ENCODE measurements around the gene UNC93B1.
A peak's percentile ranks its signal among the peaks of the same experiment; 100 is the strongest.
"Not testable (repeated sequence)": the region's sequence is repeated elsewhere in the genome, so short reads cannot be mapped to it uniquely, and the experiment has no call there.

The UNC93B1 gene

DNA sequence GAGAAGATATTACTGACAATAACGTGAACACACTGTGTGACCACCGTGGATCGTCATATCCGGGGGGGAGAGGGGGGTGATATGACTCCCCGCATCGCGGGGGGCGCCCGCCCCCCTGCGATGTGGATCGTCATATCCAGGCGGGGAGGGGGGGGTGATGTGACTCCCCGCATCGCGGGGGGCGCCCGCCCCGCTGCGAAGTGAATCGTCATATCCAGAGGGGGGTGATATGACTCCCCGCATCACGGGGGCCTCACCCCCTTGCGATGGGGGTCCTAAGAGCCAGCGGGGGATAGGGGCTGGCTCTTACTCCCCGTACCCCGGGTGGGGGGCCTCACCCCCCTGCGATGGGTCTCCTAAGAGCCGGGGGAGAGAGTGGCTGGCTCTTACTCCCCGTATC is 19.9 kb downstream of the UNC93B1 start:
- DNase-seq (ENCODE audit: low read depth) = no peak
- no peak for TF ChIP-seq CTCF (conservative IDR thresholded peaks at IDR 0.05; ENCODE audit: low read depth, low read length)
- no peak overlapping the region for H3K4me3 ChIP-seq (ENCODE audit: low read length)

DNA sequence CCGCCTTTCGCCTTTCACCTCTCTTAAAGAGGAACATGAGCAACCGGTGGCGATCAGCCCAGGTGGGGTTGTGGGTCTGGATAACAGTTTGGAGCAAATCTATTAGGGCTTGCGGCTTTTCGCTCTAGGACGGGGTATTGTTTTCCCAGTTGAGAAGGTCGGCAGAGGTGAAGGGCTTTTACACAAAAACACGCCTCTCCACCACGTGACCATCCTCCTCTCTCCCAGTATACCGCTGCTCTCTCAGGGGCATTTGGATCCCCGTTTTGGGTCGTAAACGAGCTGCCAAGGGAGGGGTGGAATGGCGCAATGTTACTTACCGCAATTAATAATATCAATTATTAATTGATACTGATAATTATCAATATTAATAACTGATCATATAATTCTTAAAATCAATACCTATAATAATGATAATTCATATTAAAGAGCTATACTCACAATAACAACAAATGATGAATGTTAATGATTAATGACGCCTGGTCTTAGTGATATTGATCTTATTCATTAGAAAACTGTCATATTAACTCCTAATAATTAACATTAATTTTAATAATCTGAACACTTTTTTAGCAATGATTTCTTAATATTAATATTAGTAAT is 21.5 kb downstream of the UNC93B1 start:
- H3K4me3 ChIP-seq (ENCODE audit: low read length); DNase-seq (ENCODE audit: low read depth): not testable (repeated sequence)

DNA sequence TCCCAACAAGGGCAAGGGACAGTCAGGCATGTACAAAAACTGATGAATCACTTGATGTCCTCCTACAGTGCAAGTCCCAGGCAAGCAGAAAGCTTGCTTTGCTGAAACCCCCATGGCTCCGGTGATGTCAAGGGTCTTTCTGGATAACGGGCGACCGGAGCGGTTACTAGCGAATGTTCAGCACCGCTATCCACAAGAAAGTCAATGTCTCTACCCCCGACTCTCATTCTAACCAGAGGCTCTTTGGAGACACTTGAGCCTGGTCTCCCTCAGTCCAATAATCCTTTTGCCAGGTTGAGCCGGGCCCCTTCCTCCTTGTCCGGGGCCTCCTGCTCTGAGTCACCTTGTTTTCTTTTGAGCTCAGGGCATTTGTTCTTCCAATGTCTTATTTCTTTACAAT is 22.7 kb downstream of the UNC93B1 start:
- not testable (repeated sequence) for H3K4me3 ChIP-seq (ENCODE audit: low read length); DNase-seq (ENCODE audit: low read depth)

DNA sequence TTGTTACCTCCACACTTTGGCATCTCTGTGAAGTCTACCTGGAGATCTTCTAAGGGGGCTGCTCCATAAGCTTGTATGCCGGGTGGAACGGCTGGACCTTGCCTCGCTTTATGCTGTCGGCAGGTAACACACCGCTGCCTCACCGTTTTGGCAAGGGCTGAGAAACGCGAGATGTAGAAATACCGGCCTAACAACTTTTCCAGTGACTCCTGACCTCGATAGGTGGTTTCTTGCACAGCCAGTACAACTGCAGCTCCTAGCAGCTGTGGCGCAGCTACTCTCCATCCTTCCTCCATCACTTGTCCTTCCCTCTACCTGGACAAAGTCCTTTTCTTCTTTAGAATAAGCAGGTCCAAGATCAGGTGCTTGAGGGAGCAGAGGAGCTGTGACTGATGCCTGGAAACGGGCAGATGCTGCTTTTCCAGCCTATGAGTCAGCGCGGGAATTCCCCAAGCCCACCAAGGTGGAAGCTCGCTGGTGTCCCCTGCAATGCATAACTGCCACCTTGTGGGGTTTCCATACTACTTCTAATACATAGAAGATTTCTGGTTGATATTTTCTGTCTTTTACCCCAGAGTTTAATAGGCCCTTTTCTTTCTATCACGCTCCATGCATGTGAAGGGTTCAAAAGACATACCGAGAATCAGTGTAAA is 25.0 kb downstream of the UNC93B1 start:
- not testable (repeated sequence) for H3K4me3 ChIP-seq (ENCODE audit: low read length); DNase-seq (ENCODE audit: low read depth)

DNA sequence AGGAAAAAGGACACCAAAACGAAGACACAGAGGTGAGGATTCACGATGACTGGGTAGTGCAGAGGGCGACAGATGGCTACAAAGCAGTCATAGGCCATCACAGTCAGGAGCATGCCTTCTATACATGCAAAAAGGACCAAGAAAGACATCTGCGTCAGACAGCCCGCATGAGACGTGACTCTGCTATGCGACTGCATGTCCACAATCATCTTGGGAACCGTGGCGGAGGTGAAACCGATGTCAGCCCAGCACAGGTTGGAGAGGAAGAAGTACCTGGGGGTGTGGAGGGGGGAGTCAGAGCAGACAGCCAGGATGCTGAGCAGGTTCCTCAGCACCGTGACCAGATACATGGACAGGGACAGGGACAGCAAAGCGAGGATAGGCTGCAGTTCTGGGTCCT is 29.2 kb downstream of the UNC93B1 start:
- DNase-seq (ENCODE audit: low read depth) = not testable (repeated sequence)

GRCh38 chr11:67965830-67966348 is 38.0 kb downstream of the UNC93B1 start:
- not testable (repeated sequence) for DNase-seq (ENCODE audit: low read depth); H3K4me3 ChIP-seq (ENCODE audit: low read length)

More for the DNA sequence above, 29.2 kb downstream of the UNC93B1 start:
- H3K4me3 ChIP-seq (ENCODE audit: low read length) = not testable (repeated sequence)

- not testable (repeated sequence) for DNase-seq (ENCODE audit: low read depth); H3K4me3 ChIP-seq (ENCODE audit: low read length)
These were observed 39.2 kb downstream of the UNC93B1 start for GRCh38 chr11:67964746-67965145.

- not testable (repeated sequence) for H3K4me3 ChIP-seq (ENCODE audit: low read length); DNase-seq (ENCODE audit: low read depth)
These were observed 40.0 kb downstream of the UNC93B1 start for GRCh38 chr11:67963879-67964278.

- not testable (repeated sequence) for DNase-seq (ENCODE audit: low read depth); H3K4me3 ChIP-seq (ENCODE audit: low read length)
These were observed 40.7 kb downstream of the UNC93B1 start for GRCh38 chr11:67963217-67963616.

DNA sequence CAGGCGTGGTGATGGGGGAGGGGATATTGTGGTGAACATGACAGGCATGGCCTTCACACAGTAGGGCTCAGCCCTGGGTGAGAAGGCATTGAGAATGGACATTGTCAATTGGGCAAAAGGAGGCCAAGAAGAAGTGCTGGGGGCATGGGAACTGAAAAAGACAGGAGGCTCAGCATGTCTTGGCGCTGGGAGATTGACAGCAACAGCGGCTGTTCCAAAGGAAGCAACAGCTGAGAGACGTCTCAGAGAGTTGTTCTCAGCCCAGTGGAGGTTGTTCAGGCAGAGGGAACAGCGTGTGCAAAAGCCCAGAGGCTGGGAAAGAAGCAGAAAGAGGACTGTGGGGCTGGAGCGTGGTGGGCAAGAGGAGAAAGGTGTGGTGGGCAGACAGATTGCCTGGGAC is 47.7 kb downstream of the UNC93B1 start:
- not testable (repeated sequence) for H3K4me3 ChIP-seq (ENCODE audit: low read length); DNase-seq (ENCODE audit: low read depth)

DNA sequence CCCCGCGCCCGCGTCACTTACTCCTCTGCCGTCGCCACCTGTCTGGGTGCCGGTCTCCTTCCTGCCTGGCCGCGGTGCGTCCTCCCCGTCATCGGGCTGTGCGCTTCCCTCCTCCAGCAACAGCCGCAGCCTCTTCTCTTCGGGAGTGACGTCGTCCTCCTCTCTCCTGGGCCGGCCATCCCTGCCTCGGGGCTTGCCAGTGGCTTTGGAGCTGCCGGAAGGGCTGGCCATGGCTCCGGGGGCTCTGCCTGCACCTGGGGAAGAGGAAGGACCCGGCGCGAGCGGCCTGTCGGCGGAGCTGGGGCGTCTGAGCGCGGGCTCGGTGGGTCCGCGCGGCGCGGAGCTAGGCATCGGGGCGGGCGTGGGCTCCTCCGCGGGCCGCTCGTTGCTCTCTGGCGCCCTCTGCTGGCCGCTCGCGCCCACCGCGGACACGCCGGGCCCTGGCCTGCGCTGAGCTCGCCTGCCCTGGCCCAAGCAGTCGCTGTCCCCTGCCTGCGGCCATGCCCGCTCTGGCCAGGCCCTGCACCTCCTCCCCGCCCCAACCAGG is 48.4 kb downstream of the UNC93B1 start:
- DNase-seq (ENCODE audit: low read depth) = not testable (repeated sequence)
- H3K4me3 ChIP-seq (ENCODE audit: low read length) = peak overlapping the region; percentile 36
- peak; percentile 50 for TF ChIP-seq CTCF (conservative IDR thresholded peaks at IDR 0.05; ENCODE audit: low read depth, low read length)

GRCh38 chr11:67954971-67955370 is 48.9 kb downstream of the UNC93B1 start:
- not testable (repeated sequence) for DNase-seq (ENCODE audit: low read depth)

GRCh38 chr11:67954251-67954650 is 49.6 kb downstream of the UNC93B1 start:
- DNase-seq (ENCODE audit: low read depth); H3K4me3 ChIP-seq (ENCODE audit: low read length): not testable (repeated sequence)

More at GRCh38 chr11:67954971-67955370, 48.9 kb downstream of the UNC93B1 start:
- H3K4me3 ChIP-seq (ENCODE audit: low read length) = not testable (repeated sequence)

DNA sequence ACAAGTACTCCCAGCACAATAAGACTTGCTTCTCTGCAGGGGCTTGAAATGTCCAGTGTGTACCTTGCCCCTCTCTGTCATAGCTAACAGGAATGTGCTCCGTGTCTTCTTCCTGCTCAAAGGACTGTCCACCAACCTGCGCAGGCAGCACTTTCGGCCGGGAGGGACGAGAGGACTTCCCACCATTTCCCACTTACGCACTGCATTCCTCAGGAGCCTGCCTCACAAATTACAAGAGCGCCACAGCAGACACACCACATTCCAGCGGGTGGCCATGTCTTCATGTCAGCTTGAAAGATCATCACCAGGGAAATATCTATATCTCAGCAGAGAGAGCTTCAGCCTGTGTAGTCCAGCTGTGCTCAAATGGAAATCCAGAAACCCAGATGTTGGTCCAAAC is 53.2 kb downstream of the UNC93B1 start:
- H3K4me3 ChIP-seq (ENCODE audit: low read length); DNase-seq (ENCODE audit: low read depth): not testable (repeated sequence)

DNA sequence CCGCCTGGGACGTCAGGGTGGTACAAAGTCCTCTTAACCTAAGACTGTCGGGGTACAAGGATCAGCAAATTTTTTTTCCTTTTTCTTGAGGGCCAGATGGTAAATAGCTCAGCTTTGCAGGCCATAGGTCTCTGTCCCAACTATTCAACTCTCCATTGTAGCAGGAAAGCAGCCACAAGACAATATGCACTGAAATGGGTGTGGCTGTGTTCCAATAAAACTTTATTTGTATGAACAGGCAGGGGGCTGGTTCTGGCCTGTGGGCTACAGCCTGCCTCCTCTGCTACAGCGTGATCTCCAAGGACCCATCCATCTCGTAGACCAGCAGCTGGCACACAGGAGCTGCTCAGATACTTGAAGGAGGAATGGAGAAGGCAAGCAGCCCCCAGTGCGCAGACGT is 56.1 kb downstream of the UNC93B1 start:
- not testable (repeated sequence) for DNase-seq (ENCODE audit: low read depth); H3K4me3 ChIP-seq (ENCODE audit: low read length)

DNA sequence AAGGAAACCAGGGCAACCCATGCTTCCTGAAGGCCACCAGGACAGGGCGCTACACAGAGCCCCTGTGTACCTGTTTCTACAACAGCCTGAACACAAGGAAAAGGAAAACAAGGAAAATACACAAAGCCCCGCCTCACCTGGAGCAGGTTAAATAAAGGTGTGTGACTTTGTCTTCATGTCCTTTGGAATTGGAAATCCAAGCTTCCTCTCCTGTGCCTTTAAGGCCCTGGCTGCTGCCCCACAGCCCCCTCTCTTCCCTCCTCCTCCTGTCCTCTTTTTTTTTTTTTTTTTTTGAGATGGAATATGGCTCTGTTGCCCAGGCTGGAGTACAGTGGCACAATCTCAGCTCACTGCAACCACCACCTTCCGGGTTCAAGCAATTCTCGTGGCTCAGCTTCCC is 57.5 kb downstream of the UNC93B1 start:
- not testable (repeated sequence) for DNase-seq (ENCODE audit: low read depth); H3K4me3 ChIP-seq (ENCODE audit: low read length)

- H3K4me3 ChIP-seq (ENCODE audit: low read length); DNase-seq (ENCODE audit: low read depth): not testable (repeated sequence)
These were observed 60.5 kb downstream of the UNC93B1 start for GRCh38 chr11:67943406-67943805.

Data from retinal pigment epithelial cell (primary cell).